ENCODE measurements around the gene NLE1.

DNA sequence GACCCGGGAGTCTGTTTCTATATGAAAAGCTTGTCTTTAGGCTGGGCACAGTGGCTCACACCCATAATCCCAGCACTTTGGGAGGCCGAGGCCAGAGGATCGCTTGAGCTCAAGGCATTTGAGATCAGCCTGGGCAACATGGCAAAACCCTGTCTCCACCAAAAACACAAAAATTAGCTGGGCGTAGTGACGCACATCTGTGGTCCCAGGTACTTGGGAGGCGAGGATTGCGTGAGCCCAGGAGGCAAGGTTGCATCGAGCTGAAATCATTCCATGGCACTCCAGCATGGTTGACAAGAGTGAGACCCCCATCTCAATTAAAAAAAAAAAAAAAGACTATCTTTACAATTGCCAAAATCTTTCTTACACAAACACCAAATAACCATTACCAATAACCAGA is 55.9 kb downstream of the NLE1 start:
- TF ChIP-seq POLR2AphosphoS5 (IDR thresholded peaks at IDR 0.05; ENCODE audit: low read depth): no peak
- TF ChIP-seq, protein P1, sequence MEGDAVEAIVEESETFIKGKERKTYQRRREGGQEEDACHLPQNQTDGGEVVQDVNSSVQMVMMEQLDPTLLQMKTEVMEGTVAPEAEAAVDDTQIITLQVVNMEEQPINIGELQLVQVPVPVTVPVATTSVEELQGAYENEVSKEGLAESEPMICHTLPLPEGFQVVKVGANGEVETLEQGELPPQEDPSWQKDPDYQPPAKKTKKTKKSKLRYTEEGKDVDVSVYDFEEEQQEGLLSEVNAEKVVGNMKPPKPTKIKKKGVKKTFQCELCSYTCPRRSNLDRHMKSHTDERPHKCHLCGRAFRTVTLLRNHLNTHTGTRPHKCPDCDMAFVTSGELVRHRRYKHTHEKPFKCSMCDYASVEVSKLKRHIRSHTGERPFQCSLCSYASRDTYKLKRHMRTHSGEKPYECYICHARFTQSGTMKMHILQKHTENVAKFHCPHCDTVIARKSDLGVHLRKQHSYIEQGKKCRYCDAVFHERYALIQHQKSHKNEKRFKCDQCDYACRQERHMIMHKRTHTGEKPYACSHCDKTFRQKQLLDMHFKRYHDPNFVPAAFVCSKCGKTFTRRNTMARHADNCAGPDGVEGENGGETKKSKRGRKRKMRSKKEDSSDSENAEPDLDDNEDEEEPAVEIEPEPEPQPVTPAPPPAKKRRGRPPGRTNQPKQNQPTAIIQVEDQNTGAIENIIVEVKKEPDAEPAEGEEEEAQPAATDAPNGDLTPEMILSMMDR (IDR thresholded peaks at IDR 0.05; ENCODE audit: insufficient read depth, low read length): no peak
